ENCODE results near the gene ELAVL3.

The ELAVL3 gene

DNA sequence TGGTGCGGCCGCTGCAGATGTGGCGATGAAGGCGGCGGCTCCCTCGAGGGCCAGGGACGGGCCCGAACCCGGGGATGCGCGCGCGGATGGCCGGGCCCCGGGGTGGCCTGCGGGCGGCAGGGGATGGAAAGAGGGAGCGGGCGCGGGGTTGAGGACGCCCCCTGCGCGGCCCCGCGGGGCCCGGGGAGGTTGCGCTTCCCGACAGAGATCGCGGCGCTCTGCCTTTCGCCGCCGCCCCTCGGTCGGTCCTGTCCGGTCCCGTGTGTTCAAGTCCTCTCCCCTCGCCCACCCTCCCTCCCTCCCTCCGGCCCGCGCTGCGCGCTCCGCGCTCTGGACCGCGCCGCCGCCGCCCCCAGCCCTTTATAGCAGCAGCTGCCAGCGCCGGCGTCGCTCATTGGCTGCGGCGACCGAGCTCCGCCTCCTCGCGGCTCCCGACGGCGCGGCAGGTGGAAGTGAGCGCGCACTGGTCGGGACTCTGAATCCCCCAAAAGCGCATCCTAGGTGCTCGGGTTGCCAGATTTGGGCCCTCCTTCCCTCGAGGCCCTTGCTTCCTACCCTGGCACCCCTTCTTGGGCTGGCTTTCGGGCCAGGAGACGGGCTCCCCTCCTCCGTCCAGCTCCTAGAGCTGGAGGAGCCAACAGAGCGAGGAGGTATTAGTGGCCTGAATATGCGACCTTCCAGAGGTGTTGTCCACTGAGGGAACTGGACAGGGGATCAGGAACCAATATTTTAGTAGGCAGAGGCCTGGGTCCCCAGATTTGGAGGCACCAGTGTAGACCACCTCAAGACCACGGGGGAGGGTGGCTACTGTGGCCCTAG lies at the start of gene ELAVL3:
Gene ELAVL3, minus strand, starts transcription at position 332 of the 819 bp plus-strand sequence. CDS start 438 bp downstream, outside the sequence.
- H3K27ac Mint-ChIP-seq: peak within 1 kb of the TSS; percentile 57

DNA sequence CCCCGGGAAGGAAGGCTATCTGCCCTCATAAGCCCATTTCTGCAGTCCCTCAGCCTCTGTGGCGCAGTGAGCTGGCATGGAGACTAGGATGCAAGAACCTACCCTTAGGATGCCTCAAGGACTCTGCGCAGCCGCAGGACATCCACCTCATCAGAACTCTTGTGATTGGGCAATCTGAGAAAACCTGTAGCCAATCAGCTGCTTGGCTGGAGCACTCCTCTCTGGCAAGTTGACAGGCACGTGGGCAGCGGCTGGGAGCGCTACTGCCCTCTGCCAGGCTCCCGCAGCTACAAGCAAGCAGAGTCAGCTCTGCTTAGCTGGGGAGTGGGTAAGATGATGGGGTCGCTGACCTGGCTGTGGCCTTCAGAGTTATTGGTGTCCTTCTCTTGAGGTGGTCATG lies 49.6 kb upstream of the ELAVL3 start:
- H3K27me3 Mint-ChIP-seq (ENCODE audit: low read depth): peaks cover 3% of the 10 kb centered on the region
- H3K4me3 Mint-ChIP-seq: no peak overlapping the region
- H3K36me3 Mint-ChIP-seq (ENCODE audit: low read depth): no peaks in the 10 kb centered on the region
- no peak overlapping the region for H3K27ac Mint-ChIP-seq
- peaks cover 9% of the 10 kb centered on the region for H3K4me1 Mint-ChIP-seq (ENCODE audit: low read depth)
- peak; percentile 59 for DNase-seq (ENCODE audit: low spot score)
- no peaks in the 10 kb centered on the region for H3K9me3 Mint-ChIP-seq

More for the DNA sequence above, at the start of gene ELAVL3:
- Mint-ChIP-seq H3K9me3 (no peaks in the 10 kb centered on the region), H3K36me3 (ENCODE audit: low read depth) (peaks cover 9% of the 10 kb centered on the region), H3K4me1 (ENCODE audit: low read depth) (peaks cover 16% of the 10 kb centered on the region), H3K4me3 (peak within 1 kb of the TSS; percentile 75), H3K27me3 (ENCODE audit: low read depth) (peaks cover 42% of the 10 kb centered on the region)
- DNase-seq (ENCODE audit: low spot score): no peak

DNA sequence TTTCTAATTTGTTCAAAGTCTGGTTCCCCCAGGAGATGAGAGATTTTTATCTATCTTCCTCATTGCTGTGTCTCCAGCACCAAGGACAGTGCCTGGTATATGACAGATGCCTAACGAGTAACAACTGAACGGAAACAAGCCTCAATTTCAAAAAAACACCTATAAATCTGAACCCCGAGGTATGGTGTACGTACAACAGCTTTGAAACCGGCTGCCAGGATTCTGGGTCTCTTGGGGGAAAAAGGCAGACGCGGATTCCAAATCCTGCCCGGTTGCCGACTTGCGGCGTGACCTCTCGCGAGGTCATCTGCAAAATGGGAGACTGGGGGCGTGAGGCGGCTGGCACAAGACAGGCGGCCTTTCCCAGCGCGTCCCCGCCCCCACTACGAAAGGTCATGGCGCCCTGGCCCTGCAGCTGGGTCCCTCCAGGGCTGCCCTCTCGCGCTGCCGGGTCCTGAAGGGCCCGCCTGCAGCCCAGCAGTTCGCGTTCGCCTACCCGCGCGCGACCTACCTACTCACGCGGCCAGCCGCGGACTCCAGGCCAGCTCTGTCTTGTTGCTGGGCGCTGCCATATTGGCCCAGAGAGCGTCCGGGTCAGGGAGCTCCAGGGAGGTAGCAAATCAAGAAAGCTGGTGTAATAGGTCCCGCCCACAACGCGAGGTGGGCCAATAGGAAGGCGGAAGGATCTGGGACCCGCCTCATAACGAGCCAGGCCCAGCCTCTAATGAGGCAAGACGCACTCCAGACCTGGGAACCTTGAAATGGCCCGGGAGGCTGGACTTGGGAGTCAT lies 47.9 kb upstream of the ELAVL3 start, which contains the start of gene ECSIT:
Gene ECSIT, minus strand, starts transcription at position 584 of the 791 bp plus-strand sequence. CDS start 9,964 bp downstream, outside the sequence.
- peak; percentile 93 for DNase-seq (ENCODE audit: low spot score)
- H3K4me1 Mint-ChIP-seq (ENCODE audit: low read depth): peaks cover 4% of the 10 kb centered on the region
- peak within 1 kb of the TSS; percentile 94 for H3K4me3 Mint-ChIP-seq
- H3K9me3 Mint-ChIP-seq: no peaks in the 10 kb centered on the region
- H3K36me3 Mint-ChIP-seq (ENCODE audit: low read depth): no peaks in the 10 kb centered on the region
- H3K27me3 Mint-ChIP-seq (ENCODE audit: low read depth): no peaks in the 10 kb centered on the region
- peak within 1 kb of the TSS; percentile 88 for H3K27ac Mint-ChIP-seq

DNA sequence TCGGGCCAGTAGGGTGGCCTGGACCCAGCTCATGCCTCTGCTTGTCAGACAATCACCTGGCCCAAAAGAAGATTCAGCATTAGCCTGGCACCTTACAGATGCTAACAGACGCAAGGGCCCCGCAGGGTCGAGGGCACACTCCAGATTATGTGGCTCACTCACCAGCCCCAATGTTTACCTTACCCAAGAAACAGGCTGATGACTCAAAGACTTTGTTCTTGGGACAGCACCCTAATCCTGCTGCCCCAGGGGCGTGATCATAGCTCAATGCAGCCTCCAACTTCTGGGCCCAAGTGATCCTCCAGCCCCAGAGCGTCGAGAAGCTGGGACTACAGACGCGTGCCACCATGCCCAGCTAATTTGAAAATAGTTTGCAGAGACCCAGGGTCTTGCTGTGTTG lies 38.3 kb upstream of the ELAVL3 start:
- H3K4me1 Mint-ChIP-seq (ENCODE audit: low read depth): no peaks in the 10 kb centered on the region
- no peaks in the 10 kb centered on the region for H3K9me3 Mint-ChIP-seq
- DNase-seq (ENCODE audit: low spot score): no peak
- H3K4me3 Mint-ChIP-seq: no peak overlapping the region
- H3K27ac Mint-ChIP-seq: no peak overlapping the region
- peaks cover 5% of the 10 kb centered on the region for H3K36me3 Mint-ChIP-seq (ENCODE audit: low read depth)
- H3K27me3 Mint-ChIP-seq (ENCODE audit: low read depth): no peaks in the 10 kb centered on the region

DNA sequence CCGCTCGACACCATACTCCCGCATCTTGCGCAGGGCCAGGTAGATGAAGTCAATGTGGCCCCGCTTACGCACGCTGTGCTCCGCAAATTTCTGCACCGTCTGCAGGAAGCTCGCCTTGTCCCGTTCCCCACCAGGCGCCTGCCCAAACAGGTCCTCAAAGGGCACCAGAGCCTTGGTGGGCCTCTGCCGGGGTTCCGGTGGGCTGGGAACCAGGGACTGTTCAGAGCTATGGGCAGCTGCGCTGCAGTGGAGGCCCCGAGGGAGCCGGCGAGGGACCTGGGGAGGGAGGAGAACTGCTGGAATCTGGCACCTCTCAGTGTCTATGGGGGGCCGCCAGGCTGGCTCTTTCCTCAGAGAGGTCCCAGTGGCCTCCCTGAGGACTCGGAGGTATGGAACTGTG lies 33.1 kb upstream of the ELAVL3 start:
- no peak for DNase-seq (ENCODE audit: low spot score)

DNA sequence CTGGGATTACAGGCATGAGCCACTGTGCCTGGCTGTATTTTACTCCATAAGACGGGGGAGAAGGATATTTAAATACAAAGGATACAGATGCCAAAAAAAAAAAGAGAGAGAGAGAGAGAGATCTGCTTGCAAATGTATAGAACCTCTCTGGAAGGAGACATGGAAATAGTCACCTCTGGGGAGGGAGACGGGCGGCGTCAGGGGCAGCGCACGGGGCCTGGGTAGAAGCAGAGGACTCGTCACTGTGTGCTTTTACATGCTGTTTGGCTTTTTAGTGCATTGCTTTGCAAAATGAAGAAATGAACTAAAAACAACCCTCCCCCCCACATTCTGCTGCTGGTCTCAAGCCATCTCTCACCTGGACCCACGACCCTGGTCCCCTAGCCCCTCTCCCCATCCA lies 29.6 kb upstream of the ELAVL3 start:
- Mint-ChIP-seq H3K27ac (no peak overlapping the region), H3K27me3 (ENCODE audit: low read depth) (no peaks in the 10 kb centered on the region), H3K4me1 (ENCODE audit: low read depth) (peaks cover 4% of the 10 kb centered on the region), H3K36me3 (ENCODE audit: low read depth) (peaks cover 5% of the 10 kb centered on the region), H3K9me3 (no peaks in the 10 kb centered on the region), H3K4me3 (no peak overlapping the region)
- DNase-seq (ENCODE audit: low spot score): no peak

More for the DNA sequence above, 33.1 kb upstream of the ELAVL3 start:
- no peak overlapping the region for H3K27ac Mint-ChIP-seq
- H3K27me3 Mint-ChIP-seq (ENCODE audit: low read depth): no peaks in the 10 kb centered on the region
- no peak overlapping the region for H3K4me3 Mint-ChIP-seq
- no peaks in the 10 kb centered on the region for H3K9me3 Mint-ChIP-seq
- no peaks in the 10 kb centered on the region for H3K4me1 Mint-ChIP-seq (ENCODE audit: low read depth)
- H3K36me3 Mint-ChIP-seq (ENCODE audit: low read depth): peaks cover 6% of the 10 kb centered on the region

GRCh38 chr19:11507370-11508078 lies 26.7 kb upstream of the ELAVL3 start:
- Mint-ChIP-seq H3K27me3 (ENCODE audit: low read depth) (no peaks in the 10 kb centered on the region), H3K27ac (peak overlapping the region; percentile 79), H3K4me1 (ENCODE audit: low read depth) (peaks cover 13% of the 10 kb centered on the region), H3K9me3 (no peaks in the 10 kb centered on the region), H3K36me3 (ENCODE audit: low read depth) (peaks cover 10% of the 10 kb centered on the region), H3K4me3 (peak overlapping the region; percentile 87)
- no peak for DNase-seq (ENCODE audit: low spot score)

DNA sequence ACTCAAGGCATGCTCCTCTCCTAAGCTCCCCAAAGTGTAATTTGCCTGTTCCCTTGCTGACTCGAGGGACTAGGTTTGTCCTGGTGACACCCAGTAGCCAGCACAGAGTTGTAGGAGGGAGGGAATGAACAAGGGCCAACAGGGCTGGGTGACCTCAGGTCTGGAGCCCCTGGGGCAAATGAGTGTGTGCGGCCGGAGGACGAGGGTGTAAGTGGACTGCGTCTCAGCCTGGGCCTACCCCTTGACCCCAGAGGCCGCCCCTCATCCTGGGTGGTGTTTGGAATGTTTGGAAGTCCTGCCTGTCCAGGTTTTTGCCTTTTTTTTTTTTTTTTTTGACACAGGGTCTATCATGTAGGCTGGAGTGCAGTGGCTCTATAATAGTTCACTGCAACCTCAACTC lies 26.1 kb upstream of the ELAVL3 start:
- no peak for DNase-seq (ENCODE audit: low spot score)
- Mint-ChIP-seq H3K4me3 (peak overlapping the region; percentile 87), H3K27me3 (ENCODE audit: low read depth) (no peaks in the 10 kb centered on the region), H3K4me1 (ENCODE audit: low read depth) (peaks cover 13% of the 10 kb centered on the region), H3K9me3 (no peaks in the 10 kb centered on the region), H3K27ac (peak overlapping the region; percentile 79), H3K36me3 (ENCODE audit: low read depth) (peaks cover 10% of the 10 kb centered on the region)

DNA sequence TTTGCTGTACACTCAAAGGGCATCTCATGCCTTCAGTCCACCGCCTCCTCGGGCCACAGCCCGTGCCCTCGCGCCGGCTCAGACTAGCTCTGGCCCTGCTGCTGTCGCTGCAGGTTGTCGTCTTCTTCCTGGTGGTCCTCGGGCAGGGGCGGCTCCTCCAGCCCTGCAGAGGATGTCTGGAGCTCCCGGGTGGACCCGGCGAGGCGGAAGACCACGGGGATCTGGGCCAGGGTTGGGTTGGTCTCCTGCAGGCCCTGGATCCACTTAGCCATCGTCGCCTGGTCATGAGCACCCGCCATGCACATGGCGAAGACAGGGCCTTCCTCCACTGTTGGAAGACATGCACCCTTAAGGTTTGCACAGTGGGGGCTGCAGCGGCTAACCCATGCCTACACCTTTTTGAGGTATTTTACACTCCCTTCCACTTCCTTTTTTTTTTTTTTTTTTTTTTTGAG lies 25.3 kb upstream of the ELAVL3 start:
- no peak for DNase-seq (ENCODE audit: low spot score)

GRCh38 chr19:11505504-11506100 lies 24.8 kb upstream of the ELAVL3 start, which contains the start of gene ZNF653:
Gene ZNF653 (minus strand): TSS chr19:11505839. CDS start chr19:11505786, 53 bp downstream.
- peak within 1 kb of the TSS; percentile 93 for H3K27ac Mint-ChIP-seq
- H3K27me3 Mint-ChIP-seq (ENCODE audit: low read depth): no peaks in the 10 kb centered on the region
- H3K4me3 Mint-ChIP-seq: peak within 1 kb of the TSS; percentile 87
- peak; percentile 94 for DNase-seq (ENCODE audit: low spot score)
- peaks cover 13% of the 10 kb centered on the region for H3K4me1 Mint-ChIP-seq (ENCODE audit: low read depth)
- H3K36me3 Mint-ChIP-seq (ENCODE audit: low read depth): peaks cover 10% of the 10 kb centered on the region
- no peaks in the 10 kb centered on the region for H3K9me3 Mint-ChIP-seq

More for the DNA sequence above, 25.3 kb upstream of the ELAVL3 start:
- Mint-ChIP-seq H3K27me3 (ENCODE audit: low read depth) (no peaks in the 10 kb centered on the region), H3K36me3 (ENCODE audit: low read depth) (peaks cover 9% of the 10 kb centered on the region), H3K4me1 (ENCODE audit: low read depth) (peaks cover 13% of the 10 kb centered on the region), H3K4me3 (peak overlapping the region; percentile 87), H3K27ac (peak overlapping the region; percentile 93), H3K9me3 (no peaks in the 10 kb centered on the region)

DNA sequence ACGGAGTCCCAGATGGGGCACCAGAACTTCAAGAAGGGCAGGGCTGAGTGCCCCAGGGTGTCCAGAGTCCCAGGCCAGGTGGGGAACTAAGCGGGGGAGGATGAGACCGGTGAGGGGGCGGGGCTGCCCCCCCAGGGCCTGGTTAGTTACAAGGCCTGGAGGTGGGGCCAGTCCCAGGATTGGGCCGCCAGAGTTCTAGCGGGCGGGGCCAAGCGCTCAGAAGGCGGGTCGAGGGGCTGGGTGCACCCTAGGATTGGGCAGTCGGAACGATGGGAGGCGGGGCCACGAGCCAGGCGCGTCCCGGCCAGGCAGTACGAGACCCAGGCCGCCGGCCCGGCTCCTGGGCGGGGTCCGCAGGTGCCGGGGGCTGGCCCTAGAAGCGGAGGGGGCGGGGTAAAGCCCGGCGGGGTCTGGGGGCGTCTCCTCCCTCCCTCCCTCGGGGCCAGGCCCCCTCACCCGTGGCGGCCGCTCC lies 24.2 kb upstream of the ELAVL3 start:
- H3K27ac Mint-ChIP-seq: peak overlapping the region; percentile 87
- H3K4me3 Mint-ChIP-seq: peak overlapping the region; percentile 82
- H3K4me1 Mint-ChIP-seq (ENCODE audit: low read depth): peaks cover 14% of the 10 kb centered on the region
- H3K36me3 Mint-ChIP-seq (ENCODE audit: low read depth): peaks cover 10% of the 10 kb centered on the region
- H3K9me3 Mint-ChIP-seq: no peaks in the 10 kb centered on the region
- DNase-seq (ENCODE audit: low spot score): peak; percentile 97
- H3K27me3 Mint-ChIP-seq (ENCODE audit: low read depth): no peaks in the 10 kb centered on the region

DNA sequence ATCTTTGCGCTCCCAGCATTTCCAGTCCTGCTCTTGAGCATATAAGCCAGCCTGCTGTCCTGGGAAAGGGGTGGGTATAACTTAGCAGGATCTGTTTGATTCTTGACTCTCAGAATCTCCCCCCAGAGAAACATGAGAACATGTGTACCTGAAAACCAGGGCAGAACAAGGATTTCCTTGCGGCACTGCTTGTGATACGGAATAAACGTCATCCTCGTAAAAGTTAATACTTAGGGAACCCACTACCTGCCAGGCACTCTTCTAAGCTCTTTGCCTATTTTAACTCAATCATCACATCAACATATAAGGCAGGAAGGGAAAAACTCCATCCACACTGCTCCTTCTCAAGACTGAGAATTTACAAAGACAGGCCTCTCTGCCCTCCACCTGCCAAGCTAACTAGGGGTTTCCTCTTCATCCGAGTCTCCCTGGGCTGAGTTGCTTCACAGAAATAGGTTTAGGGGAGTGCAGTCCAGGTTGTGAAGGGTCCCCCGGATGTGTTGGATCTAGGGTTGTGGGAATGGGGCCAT lies 23.7 kb upstream of the ELAVL3 start:
- Mint-ChIP-seq H3K4me1 (ENCODE audit: low read depth) (peaks cover 17% of the 10 kb centered on the region), H3K4me3 (peak overlapping the region; percentile 82), H3K27me3 (ENCODE audit: low read depth) (no peaks in the 10 kb centered on the region), H3K9me3 (no peaks in the 10 kb centered on the region), H3K27ac (peak overlapping the region; percentile 87), H3K36me3 (ENCODE audit: low read depth) (peaks cover 13% of the 10 kb centered on the region)
- no peak for DNase-seq (ENCODE audit: low spot score)

Data from T-helper 2 cell treated with Interferon-gamma antibody and Interleukin-4, amounts not matched to agents 5 μg/mL and 100 μg/mL, for 36 hours (primary cell).